ENCODE measurements around the gene CD9. TPM values are rescaled to one million over a fixed set of nuclear protein-coding genes. Genes with fewer than 3 reads are reported as not detected.

The CD9 gene
- polyA plus RNA-seq, 1 donor (not counting 4 experiments of a cell fraction or from before 2014, with no cell fraction given) = 1,084 TPM

DNA sequence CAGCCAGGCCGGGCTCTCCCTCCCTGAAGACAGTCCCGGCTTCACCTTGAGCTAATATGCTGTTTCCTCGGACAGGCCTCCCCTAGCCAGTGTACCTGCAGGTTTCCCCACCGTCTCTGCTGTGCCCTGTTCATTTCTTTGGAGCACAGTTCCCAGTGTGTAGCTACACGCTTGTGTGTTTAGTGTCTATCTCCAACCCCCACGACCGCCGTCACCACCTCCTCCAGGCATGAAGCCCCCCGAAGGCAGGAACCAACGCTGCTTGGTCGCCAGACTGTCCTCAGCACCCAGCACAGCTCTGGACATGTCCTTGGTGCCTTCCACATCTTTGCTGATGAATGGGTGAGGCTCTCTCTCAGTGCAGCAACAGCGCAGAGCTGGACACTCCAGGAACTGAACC, 84.1 kb downstream of the CD9 start:
- Histone ChIP-seq H2AFZ (ENCODE audit: control insufficient read depth, low read length) (no peak overlapping the region), H3K4me3 (ENCODE audit: control insufficient read depth in 2 of 3, extremely low read depth in 1 of 3, insufficient read depth in 2 of 3, low read depth in 1 of 3, low read length in 3 of 3) (no peak overlapping the region), H3K9ac (ENCODE audit: control insufficient read depth, extremely low read depth, insufficient read depth, low read length) (no peak overlapping the region), H3K36me3 (ENCODE audit: control insufficient read depth in 2 of 2, extremely low read depth in 1 of 2, insufficient read depth in 2 of 2, low read length in 2 of 2) (no peaks in the 10 kb centered on the region), H3K27ac (ENCODE audit: control insufficient read depth, insufficient read depth, low read length) (no peak overlapping the region), H3K9me1 (ENCODE audit: control insufficient read depth, extremely low read depth, insufficient read depth, low read length) (no peaks in the 10 kb centered on the region), H3K4me1 (ENCODE audit: control insufficient read depth, extremely low read depth, insufficient read depth, low read length) (peaks cover 50% of the 10 kb centered on the region), H4K20me1 (ENCODE audit: control insufficient read depth, extremely low read depth, insufficient read depth, low read length) (no peaks in the 10 kb centered on the region), H3K79me2 (ENCODE audit: control insufficient read depth, insufficient read depth, low read length) (no peaks in the 10 kb centered on the region), H3K27me3 (ENCODE audit: control insufficient read depth, extremely low read depth, insufficient read depth, low read length) (no peaks in the 10 kb centered on the region), H3K4me2 (ENCODE audit: control insufficient read depth, extremely low read depth, insufficient read depth, low read depth, low read length) (no peak overlapping the region), H3K9me3 (ENCODE audit: control insufficient read depth, low read depth, low read length) (no peaks in the 10 kb centered on the region)
- no peak for TF ChIP-seq EZH2 (IDR thresholded peaks at IDR 0.05; ENCODE audit: low read length)
- TF ChIP-seq, protein P1, sequence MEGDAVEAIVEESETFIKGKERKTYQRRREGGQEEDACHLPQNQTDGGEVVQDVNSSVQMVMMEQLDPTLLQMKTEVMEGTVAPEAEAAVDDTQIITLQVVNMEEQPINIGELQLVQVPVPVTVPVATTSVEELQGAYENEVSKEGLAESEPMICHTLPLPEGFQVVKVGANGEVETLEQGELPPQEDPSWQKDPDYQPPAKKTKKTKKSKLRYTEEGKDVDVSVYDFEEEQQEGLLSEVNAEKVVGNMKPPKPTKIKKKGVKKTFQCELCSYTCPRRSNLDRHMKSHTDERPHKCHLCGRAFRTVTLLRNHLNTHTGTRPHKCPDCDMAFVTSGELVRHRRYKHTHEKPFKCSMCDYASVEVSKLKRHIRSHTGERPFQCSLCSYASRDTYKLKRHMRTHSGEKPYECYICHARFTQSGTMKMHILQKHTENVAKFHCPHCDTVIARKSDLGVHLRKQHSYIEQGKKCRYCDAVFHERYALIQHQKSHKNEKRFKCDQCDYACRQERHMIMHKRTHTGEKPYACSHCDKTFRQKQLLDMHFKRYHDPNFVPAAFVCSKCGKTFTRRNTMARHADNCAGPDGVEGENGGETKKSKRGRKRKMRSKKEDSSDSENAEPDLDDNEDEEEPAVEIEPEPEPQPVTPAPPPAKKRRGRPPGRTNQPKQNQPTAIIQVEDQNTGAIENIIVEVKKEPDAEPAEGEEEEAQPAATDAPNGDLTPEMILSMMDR (optimal IDR thresholded peaks at IDR 0.05 in 1 of 3, IDR thresholded peaks at IDR 0.05 in 1 of 3, conservative IDR thresholded peaks at IDR 0.05 in 1 of 3; ENCODE audit: extremely low read depth in 1 of 3, insufficient read depth in 2 of 3, low read length in 3 of 3) = no peak
- DNase-seq (ENCODE audit: low read depth, low spot score) = no peak
- dilution Hi-C loops (cut with MboI; ENCODE audit: extremely low pct_ligation_motif_present, low sequenced_read_pairs) = no loop called here
- FAIRE-seq = no peak

DNA sequence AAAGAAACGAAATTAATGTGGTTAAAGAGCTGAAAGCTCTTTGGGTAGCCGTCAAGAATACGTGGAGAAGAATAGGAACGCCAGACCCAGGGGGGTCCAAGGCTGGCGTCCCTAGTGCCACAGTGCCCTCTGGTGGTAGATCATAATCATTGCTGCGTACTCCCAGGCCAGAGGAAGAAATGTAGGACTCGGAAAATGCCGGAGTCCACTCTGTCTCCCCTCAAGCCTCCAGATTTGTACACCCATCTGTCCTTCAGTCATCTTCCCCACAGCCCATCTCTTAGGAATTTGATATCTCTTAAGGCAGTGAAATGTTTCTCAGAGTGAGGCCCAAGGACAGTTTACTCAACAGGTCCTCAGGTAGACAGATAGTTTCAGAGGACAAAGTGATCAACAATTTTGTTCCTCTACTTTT, 84.9 kb downstream of the CD9 start:
- Histone ChIP-seq H3K4me2 (ENCODE audit: control insufficient read depth, extremely low read depth, insufficient read depth, low read depth, low read length) (peak overlapping the region; percentile 19), H4K20me1 (ENCODE audit: control insufficient read depth, extremely low read depth, insufficient read depth, low read length) (no peaks in the 10 kb centered on the region), H3K4me1 (ENCODE audit: control insufficient read depth, extremely low read depth, insufficient read depth, low read length) (peaks cover 42% of the 10 kb centered on the region), H3K9me3 (ENCODE audit: control insufficient read depth, low read depth, low read length) (no peaks in the 10 kb centered on the region), H3K36me3 (ENCODE audit: control insufficient read depth in 2 of 2, extremely low read depth in 1 of 2, insufficient read depth in 2 of 2, low read length in 2 of 2) (no peaks in the 10 kb centered on the region), H3K27ac (ENCODE audit: control insufficient read depth, insufficient read depth, low read length) (peak overlapping the region; percentile 81), H3K9ac (ENCODE audit: control insufficient read depth, extremely low read depth, insufficient read depth, low read length) (peak overlapping the region; percentile 57), H3K79me2 (ENCODE audit: control insufficient read depth, insufficient read depth, low read length) (no peaks in the 10 kb centered on the region), H3K27me3 (ENCODE audit: control insufficient read depth, extremely low read depth, insufficient read depth, low read length) (no peaks in the 10 kb centered on the region), H3K9me1 (ENCODE audit: control insufficient read depth, extremely low read depth, insufficient read depth, low read length) (no peaks in the 10 kb centered on the region), H2AFZ (ENCODE audit: control insufficient read depth, low read length) (peak overlapping the region; percentile 76), H3K4me3 (ENCODE audit: control insufficient read depth in 2 of 3, extremely low read depth in 1 of 3, insufficient read depth in 2 of 3, low read depth in 1 of 3, low read length in 3 of 3) (no peak overlapping the region)
- TF ChIP-seq EZH2 (IDR thresholded peaks at IDR 0.05; ENCODE audit: low read length) = no peak
- TF ChIP-seq, protein P1 (optimal IDR thresholded peaks at IDR 0.05 in 1 of 3, IDR thresholded peaks at IDR 0.05 in 1 of 3, conservative IDR thresholded peaks at IDR 0.05 in 1 of 3; ENCODE audit: extremely low read depth in 1 of 3, insufficient read depth in 2 of 3, low read length in 3 of 3) = peak; percentile 86 to 94 (median 90)
- FAIRE-seq = peak; percentile 51
- dilution Hi-C loops (cut with MboI; ENCODE audit: extremely low pct_ligation_motif_present, low sequenced_read_pairs) = no loop called here
- DNase-seq (ENCODE audit: low read depth, low spot score) = no peak
